NCI-H2227 treated with DMSO at 0.1 percent for 48 hours (cell line): ENCODE measurements around the gene EBLN2.

Source experiments
- DNase-seq: peaks from one replicate; lab custom pipeline; 2025; lab: John Stamatoyannopoulos, UW

EBLN2 gene

DNA sequence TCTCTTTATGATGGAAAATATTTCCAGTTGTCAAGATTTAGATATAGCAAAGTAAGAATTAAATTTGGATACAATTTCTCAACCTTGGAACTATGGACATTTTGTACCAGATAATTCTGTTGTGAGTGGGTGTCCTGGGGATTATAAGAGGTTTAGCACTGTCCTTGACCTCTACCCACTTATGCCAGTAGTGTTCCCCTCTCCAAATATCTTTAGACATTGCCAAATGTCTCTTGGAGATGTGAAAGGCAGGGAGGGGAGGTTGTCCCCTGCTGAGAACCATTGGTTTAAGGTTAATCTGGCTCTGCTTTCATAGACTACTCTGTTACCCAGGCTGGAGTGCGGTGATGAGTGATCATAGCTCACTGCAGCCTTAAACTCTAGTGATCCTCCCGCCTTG, at the start of gene EBLN2:
Gene EBLN2 (plus strand): TSS at position 244 of the 400 bp plus-strand sequence. CDS start 423 bp downstream, outside the sequence.
- no peak for DNase-seq

DNA sequence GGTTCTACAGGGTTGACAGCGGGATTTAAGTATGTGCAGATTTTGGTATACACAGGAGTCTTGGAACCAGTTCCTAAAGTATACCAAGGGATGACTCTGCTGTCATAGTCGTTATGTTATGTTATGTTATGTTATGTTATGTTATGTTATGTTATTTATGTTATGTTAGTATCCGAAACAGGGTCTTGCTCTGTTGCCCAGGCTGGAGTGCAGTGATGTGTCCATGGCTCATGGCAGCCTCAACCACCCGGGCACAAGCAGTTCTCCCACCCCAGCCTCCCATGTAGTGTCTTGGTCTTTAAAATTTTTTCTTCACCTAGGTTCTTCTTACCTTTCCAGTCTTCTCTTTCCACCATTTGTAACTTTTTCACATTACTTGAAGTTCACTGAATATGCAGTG, 43.2 kb upstream of the EBLN2 start:
- DNase-seq: no peak

DNA sequence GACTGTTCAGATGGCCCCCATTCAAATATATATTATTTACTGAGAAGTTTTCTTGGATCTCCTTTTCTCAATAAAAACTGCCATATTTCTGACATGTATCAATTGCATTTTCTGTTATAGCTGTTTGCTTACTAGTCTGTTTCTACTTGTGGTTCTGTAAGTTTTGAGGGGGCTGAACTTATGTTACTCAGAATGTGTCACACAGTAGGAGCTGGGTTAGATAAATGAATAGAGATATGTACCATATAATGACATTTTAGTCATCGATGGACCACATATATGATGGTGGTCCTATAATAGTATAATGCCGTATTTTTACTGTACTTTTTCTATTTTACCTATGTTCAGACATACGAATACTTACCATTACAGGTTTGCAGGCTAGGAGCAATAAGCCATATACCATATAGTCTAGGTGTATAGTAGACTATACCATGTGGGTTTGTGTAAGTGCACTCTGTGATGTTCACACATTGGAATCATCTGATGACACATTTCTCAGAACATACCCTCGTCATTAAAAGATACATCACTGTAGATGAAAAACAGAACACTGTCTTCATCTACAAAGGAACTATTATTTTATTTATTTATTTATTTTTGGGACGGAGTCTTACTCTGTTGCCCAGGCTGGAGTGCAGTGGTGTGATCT, 42.5 kb upstream of the EBLN2 start:
- no peak for DNase-seq

DNA sequence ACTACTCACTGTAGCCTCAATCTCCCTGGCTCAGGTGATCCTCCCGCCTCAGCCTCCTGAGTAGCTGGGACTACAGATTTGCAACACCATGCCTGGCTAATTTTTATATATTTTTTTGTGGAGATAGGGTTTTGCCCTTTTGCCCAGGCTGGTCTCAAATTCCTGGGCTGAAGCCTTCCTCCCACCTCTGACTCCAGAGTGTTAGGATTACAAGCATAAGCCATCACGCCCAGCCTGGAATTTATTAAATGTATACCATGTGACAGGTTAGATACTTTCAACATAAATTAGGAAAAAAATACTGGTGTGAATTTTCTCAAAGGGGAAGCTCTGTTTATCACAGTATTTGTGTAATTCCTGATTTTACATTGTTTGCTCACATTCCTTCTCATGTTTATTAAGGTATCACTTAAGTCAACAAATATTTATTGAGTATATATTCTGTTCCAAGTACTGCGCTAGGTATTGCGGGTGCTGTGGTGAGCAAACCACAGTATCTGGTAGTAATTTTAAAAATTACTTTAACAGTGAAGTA, 40.1 kb upstream of the EBLN2 start:
- DNase-seq: no peak

DNA sequence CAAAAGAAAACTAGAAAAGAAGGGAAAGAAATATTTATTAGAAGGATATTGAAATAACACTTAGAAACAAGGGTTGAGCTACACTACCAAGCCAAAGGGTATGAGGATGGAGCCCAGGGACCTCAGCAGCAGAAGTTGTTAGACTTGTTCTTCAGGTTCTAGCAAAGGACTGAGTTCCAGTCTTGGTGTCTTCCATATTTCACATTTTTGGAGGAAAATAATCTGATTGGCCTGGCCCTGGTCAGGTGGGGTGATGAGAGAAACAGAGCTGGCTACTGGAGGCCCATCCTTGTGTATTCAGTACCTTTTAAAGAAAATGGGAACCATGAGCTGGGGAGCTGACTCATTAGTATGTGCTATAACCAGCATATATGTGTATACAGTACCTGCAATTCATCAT, 36.6 kb upstream of the EBLN2 start:
- no peak for DNase-seq

DNA sequence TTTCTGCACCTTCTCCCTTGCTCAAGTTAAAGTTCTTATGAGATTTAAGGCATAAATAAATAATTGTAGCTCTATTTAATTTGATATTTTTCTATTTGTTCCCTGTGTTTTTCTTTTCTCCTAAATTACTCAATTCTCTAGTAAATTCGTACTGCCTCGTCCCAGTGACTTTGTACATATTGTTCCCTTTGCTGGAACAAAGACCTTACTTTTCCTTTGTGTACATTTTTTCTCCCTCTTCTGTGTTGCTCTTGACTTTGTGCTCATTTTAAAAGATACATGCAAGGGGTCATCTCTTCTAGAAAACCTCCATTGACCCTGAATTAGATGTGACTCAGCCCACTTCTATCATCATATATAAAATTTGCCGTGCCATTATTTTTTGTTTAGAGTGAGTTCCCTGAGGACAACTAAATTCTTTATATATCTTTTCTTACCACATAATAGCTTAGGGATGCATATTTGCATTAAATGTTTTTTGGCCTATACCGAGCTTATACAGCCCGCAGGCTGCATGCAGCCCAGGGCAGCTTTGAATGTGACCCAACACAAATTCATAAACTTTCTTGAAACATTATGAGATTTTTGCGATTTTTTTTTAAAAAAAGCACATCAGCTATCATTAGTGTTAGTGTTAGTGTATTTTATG, 35.2 kb upstream of the EBLN2 start:
- DNase-seq: no peak

DNA sequence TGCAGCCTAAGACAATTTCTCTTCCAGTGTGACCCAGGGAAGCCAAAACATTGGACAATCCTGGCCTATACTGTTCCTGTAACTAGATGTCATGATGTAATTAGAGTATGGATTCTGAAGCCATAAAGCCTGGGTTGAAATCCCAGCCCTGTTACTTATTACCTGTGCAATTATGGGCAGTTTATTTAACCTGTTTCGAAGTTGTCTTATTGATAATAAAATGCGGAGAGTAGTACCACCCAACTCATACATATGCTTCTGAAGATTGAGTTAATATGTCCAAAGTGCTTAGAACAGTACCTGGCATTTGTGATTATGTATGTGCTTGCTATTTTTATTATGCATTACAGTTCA, 34.7 kb upstream of the EBLN2 start:
- no peak for DNase-seq

DNA sequence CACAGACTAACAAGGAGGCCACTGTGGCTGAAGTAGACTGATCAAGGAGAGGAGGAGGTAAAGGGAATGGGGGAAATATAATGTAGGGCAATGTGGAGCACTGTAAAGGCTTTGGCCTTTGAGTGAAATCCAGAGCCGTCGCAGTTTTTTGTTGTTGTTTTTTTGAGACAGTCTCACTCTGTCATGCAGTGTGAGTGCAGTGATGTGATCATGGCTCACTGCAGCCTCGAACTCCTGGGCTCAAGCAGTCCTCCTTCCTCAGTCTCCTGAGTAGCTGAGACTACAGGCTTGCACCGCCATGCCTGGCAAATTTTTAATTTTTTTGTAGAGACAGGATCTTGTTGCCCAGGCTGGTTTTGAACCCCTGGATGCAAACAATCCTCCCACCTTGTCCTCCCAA, 32.7 kb upstream of the EBLN2 start:
- DNase-seq: no peak

DNA sequence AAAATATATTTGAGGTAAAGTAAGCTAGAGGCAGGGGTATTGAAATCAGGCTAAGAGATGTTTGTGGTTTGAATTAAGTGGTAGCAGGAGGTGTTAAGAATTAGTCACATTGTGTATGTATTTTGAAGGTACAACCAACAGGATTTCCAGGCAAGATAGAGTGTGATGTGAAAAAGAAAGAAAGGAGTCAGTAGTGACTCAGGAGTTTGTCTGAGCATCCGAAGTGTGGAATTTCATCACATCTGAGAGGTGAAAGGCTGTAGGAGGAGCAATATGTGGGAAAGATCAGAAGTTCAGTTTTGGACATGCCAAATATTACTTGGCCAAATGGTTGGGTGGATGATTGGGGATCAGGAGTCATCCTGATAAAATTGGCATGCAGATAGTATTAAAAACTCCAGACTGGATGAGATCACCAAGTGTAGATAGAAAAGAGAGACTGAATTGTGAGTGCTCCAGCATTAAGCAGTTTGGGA, 32.1 kb upstream of the EBLN2 start:
- no peak for DNase-seq

DNA sequence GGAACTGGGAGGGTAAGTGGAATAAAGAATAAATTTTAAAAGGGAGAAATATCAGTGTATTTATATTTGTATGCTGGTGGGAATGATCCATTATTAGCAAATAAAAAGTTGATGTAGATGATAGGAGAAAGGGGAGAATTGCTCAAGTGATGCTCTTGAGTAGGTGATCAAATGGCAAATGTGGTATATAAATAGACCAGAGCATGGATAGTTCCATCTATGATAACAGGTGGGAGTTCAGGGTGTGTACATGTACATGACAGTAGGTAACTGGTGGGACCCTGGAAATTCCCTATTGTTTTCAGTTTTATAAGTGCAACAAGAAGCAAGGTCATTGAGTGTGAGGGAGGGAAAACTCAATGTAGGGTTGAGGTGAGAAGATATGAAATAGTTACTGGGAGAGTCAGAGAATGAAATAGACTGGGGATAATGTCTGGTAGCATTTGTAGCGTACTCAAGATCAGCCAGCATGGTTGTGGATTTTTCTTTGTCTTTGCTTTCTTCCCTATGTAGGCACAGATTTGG, 31.3 kb upstream of the EBLN2 start:
- DNase-seq: no peak

DNA sequence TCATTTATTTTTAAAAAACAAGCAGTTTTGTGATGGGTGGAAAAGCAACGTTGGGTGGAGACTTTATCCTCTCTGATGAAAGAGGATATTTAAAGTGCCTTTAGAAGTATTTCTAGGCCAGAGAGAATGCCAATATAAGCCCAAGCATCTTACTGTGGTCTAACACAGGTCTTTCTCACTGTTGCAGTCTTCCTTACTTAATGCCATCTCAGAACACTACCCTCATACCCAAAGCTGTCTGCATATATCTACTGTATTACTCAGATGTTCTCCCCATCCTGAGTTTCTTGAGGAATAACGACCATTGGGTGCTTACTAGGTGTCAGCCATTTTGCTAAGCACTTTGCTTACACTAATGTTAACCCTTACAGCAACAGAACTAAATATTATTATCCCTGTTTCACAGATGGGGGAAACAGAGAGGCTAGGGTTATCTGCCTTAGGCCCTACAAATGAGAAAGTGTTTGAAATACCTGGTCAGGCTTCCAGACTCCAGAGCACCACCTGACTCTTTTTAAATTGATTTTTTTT, 29.8 kb upstream of the EBLN2 start:
- no peak for DNase-seq

DNA sequence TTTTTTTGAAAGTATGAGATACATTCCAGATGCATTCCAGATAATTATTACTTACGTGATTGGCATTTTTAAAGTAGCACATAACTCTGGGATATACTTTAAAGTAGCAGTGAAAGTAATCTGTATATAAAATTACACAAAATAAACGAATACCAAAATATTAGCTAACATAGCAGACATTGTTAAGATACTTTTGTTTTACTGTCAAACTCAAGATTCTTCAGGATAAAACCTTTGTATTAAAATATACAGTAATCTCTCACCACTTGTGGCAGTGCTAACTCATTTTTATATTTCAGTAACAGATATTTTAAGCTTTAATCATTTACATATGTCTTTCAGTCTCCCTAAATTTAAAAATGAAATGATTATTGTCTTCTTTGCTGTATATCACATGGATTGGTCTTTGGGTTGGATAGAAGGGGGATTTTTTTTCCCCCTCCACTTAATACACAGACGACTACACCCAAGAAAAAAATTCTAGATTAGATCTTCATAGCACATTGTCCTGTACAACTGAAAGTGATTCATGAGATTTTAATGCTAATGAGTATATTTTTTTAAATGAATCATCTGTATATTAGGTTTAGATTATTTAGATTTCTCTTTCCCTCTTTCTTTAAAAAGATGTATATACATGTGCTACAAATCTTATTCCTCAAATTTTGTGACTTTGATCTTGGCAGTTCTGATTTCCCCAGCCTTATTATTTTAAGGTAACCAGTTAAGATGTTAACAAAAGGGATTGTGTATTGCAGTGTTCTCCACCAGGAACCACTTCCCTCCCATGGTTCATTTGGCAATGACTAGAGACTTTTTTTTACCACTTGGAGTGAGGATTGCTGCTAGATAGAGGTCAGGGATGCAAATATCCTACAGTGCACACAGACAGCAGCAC, 24.5 kb upstream of the EBLN2 start:
- no peak for DNase-seq

DNA sequence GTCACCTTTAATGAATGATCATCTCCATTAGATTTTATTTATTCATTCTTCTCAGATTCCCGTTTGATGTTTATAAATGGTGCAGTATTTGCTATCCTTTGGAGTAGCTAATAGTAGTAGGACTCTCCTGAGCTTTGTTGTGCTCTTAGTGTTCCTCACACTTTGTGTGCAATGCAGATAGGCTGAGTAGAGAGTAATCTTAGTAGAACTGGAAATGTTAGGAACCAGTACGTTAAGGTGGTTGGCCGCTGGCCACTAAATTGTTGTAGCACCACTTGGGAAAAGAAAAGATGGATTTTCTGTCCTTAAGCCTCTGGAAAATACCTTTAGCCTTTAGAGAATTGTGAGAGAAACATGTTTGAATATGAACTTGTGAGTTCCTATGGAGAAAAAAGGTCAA, 19.9 kb upstream of the EBLN2 start:
- DNase-seq: no peak

DNA sequence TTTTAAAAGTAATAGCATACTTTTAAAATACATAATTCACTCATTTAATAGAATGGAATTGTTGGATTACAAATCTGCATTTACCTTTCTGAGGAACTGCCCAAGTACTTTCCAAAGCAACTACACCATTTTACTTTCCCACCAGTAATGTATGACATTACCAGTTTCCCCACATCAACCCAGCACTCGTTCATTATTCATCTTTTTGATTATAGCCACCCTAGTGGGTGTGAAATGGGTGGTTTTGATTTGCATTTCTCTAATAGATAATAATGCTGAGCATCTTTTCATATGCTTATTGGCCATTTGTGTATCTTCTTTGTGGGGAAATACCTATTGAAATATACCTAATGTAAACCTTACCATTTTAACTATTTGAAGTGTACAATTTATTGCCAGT, 18.0 kb upstream of the EBLN2 start:
- DNase-seq: no peak

DNA sequence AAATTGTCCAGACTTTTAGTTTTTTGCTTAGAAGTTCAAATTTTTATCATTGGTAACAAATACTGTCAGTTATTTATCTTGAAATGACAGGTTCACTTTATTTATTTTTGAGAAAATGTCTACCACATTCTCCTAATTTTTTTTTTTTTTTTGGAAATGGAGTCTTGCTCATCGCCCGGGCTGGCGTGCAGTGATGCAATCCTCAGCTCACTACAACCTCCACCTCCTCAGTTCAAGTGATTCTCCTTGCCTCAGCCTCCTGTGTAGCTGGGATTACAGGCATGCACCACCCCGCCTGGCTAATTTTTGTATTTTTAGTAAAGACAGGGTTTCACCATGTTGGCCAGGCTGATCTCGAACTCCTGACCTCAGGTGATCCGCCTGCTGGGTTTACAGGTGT, 16.1 kb upstream of the EBLN2 start:
- DNase-seq: no peak

DNA sequence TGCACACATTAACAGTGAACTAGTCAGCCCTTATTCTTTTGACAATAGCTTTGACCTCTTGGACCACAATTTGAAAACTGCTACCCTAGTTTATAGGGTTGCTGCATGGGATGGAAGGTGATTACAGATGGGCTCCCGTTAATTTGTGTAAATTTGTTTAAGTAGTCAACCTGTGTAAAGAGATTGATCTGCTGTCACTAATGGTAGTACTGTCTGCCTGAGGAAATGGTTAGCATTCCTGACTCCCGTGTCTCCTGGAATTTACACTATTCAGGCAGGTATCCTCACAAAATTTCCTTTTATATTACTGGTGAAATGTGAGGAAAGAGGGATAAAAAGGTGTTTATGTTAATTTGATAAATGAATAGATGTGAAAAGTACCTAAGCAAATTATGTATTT, 15.3 kb upstream of the EBLN2 start:
- DNase-seq: no peak

DNA sequence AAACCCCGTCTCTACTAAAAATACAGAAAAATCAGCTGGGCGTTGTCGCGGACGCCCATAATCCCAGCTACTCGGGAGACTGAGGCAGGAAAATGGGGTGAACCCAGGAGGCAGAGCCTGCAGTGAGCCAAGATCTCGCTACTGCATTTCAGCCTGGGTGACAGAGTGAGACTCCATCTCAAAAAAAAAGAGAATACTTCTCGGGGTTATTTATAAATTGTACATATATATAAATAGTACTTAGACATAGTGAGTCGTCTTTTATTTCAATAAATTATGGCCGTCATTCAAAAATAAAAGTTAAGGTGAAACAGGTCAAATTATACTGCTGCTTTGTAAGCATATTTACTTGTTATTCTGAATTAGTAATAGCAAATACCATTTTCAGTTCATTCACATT, 12.1 kb upstream of the EBLN2 start:
- DNase-seq: no peak

DNA sequence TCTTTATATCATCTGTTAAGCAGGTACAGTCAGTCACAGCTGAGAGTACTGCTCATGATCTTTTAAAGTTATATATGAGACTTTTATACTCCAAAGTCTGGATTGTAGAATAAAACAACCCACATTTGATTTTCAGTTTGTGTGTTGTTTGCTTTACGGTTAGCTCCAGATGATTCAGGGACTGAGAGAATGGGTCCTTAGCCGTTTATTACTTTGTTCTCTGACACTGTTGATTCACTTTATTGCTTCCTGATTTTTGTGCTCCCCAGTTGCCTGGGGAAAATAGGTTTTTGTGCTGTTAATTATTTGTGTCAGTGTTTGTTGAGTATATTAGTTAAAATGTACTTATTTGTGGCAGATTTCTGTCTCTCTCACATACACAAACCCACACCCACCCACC, 8.6 kb upstream of the EBLN2 start:
- no peak for DNase-seq

DNA sequence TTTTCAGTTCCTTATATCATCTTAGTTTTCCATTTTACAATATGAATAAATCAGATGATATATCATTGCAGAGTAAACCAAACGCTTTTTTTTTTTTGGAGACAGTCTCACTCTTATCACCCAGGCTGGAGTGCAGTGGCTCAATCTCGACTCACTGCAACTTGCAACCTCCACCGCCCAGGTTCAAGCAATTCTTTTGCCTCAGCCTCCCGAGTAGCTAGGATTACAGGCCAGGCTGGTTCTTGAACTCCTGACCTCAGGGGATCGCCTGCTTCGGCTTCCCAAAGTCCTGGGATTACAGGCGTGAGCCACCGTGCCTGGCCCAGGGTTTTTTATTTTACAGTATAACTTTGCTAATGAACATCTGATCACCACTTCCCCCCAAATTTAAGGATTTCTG, 5.9 kb upstream of the EBLN2 start:
- no peak for DNase-seq

DNA sequence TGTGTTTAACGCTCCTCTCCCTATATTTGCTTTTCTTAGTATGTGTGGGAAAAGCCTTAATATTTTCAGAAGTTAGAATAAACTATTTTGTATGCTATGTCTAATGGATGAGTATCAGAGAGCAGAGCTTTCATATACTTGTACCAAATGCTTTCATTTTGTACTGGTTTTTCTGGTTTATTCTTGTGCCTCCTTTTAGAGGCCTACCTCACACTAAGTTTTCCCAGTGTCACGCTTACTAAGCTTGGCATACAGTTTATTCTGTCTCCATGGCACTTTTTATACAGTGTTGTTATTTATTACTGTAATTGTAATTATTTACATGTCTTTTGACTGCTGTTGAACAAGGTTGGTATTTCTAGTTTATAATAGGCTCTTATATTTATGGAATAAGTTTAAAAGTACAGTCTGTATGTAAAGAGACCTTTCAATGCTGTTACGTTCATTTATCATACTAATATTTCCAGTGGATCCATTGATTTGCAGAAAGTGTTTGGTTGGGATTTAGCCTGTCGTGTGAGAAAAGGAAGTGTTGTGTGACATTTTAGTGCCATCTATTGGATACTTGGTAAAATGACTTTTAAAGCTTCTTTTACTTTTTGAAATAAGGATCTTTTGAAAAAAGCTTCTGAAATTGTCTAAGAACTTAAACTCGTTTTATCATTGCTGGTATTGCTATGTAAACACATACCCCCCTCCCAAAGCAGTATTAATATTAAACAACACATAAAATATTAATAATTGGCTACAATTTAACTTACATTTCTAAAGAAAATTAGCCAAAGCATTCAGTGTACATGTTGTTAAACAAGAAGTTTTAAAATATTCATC, 5.2 kb upstream of the EBLN2 start:
- DNase-seq: peak; percentile 34

DNA sequence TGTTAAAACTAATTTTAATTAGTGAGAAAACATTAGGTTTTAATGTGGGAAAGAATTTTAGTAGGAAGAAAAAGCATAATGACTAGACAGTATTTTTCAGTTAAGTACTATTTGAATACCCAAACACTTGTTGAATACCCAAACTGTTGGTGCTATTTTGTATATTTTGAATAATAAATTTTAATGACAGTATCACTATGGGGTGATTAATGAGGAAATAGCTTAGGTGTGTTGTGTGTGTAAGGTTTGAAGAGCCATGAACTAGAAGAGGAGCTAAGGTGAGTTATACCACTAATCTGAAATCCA, 4.7 kb upstream of the EBLN2 start:
- DNase-seq: no peak

DNA sequence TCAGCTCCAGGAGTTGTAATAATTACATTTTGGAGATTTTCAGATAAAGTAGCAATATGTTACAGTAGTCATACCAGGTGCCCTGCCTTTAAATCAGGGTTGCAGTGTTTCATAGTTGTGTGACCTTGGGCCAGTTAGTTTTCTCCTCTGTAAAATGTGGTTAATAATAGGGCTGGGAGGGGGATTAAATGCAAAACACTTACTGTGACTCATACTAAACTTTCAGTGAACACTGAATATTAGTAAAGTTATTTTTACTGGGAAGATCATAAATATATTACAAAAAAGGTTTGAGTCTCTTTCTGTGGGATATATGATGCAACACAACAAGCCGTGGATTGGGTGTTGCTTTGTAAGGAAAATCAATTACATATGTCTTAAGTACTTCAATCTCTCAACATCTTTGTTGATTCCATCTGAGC, 1.1 kb upstream of the EBLN2 start:
- no peak for DNase-seq
